Dendritic cell treated with granulocyte-macrophage colony-stimulating factor and Interleukin-4, amounts not matched to agents 40 ng/mL and 50 ng/mL, for 4 days (primary cell): ENCODE measurements around the gene TERT.
"Not testable (repeated sequence)": the region's sequence is repeated elsewhere in the genome, so short reads cannot be mapped to it uniquely, and the experiment has no call there.

ENCODE experiments used
- H3K27ac Mint-ChIP-seq: one replicate; pipeline ENCODE4 v1.8.0; 2022; ENCODE audit warnings: mild to moderate bottlenecking, mixed read lengths
- H3K27me3 Mint-ChIP-seq: one replicate; pipeline ENCODE4 v1.8.0; 2022; ENCODE audit warnings: mild to moderate bottlenecking, mixed read lengths
- H3K36me3 Mint-ChIP-seq: one replicate; pipeline ENCODE4 v1.8.0; 2022; ENCODE audit warnings: low read depth, mixed read lengths
- H3K4me1 Mint-ChIP-seq: one replicate; pipeline ENCODE4 v1.8.0; 2022; ENCODE audit warnings: low read depth, mixed read lengths
- H3K4me3 Mint-ChIP-seq: one replicate; pipeline ENCODE4 v1.8.0; 2022; ENCODE audit warnings: mild to moderate bottlenecking, moderate library complexity, mixed read lengths
- H3K9me3 Mint-ChIP-seq: one replicate; pipeline ENCODE4 v1.8.0; 2022; ENCODE audit warnings: mixed read lengths
- intact Hi-C: fragments of 100-400 bp; cut with micrococcal nuclease; formaldehyde crosslinking; loops from one replicate; pipeline ENCODE4 v1.15.0; 2022

Gene TERT

GRCh38 chr5:1288439-1289335 lies 6.2 kb downstream of the TERT start:
- H3K4me3 Mint-ChIP-seq: no peak overlapping the region

GRCh38 chr5:1285883-1286291 lies 9.0 kb downstream of the TERT start:
- no peak overlapping the region for H3K4me3 Mint-ChIP-seq
- H3K27ac Mint-ChIP-seq: no peak overlapping the region
- peaks cover 11% of the 10 kb centered on the region for H3K9me3 Mint-ChIP-seq
- H3K36me3 Mint-ChIP-seq: no peaks in the 10 kb centered on the region
- H3K4me1 Mint-ChIP-seq: no peaks in the 10 kb centered on the region
- no peaks in the 10 kb centered on the region for H3K27me3 Mint-ChIP-seq
- intact Hi-C loops: no loop called here

More at GRCh38 chr5:1288439-1289335, 6.2 kb downstream of the TERT start:
- no peaks in the 10 kb centered on the region for H3K36me3 Mint-ChIP-seq
- H3K9me3 Mint-ChIP-seq: peaks cover 11% of the 10 kb centered on the region
- intact Hi-C loops: no loop called here
- no peaks in the 10 kb centered on the region for H3K4me1 Mint-ChIP-seq
- H3K27me3 Mint-ChIP-seq: peaks cover 3% of the 10 kb centered on the region
- no peak overlapping the region for H3K27ac Mint-ChIP-seq

- H3K27me3 Mint-ChIP-seq: no peaks in the 10 kb centered on the region
- no peak overlapping the region for H3K27ac Mint-ChIP-seq
- intact Hi-C loops: no loop called here
- no peak overlapping the region for H3K4me3 Mint-ChIP-seq
- no peaks in the 10 kb centered on the region for H3K4me1 Mint-ChIP-seq
- H3K36me3 Mint-ChIP-seq: no peaks in the 10 kb centered on the region
- H3K9me3 Mint-ChIP-seq: peaks cover 11% of the 10 kb centered on the region
Measured at GRCh38 chr5:1285141-1285540, 9.7 kb downstream of the TERT start.

- H3K4me1 Mint-ChIP-seq, intact Hi-C loops, H3K36me3 Mint-ChIP-seq, H3K4me3 Mint-ChIP-seq, H3K27me3 Mint-ChIP-seq, H3K27ac Mint-ChIP-seq: not testable (repeated sequence)
- peaks cover 11% of the 10 kb centered on the region for H3K9me3 Mint-ChIP-seq
Measured at GRCh38 chr5:1284336-1284970, 10.4 kb downstream of the TERT start.

GRCh38 chr5:1283729-1284041 lies 11.2 kb downstream of the TERT start:
- H3K4me3 Mint-ChIP-seq, intact Hi-C loops, H3K27me3 Mint-ChIP-seq, H3K36me3 Mint-ChIP-seq, H3K27ac Mint-ChIP-seq, H3K4me1 Mint-ChIP-seq: not testable (repeated sequence)
- H3K9me3 Mint-ChIP-seq: peaks cover 15% of the 10 kb centered on the region

- H3K9me3 Mint-ChIP-seq: peaks cover 15% of the 10 kb centered on the region
- H3K4me3 Mint-ChIP-seq, H3K27ac Mint-ChIP-seq, intact Hi-C loops, H3K27me3 Mint-ChIP-seq, H3K36me3 Mint-ChIP-seq, H3K4me1 Mint-ChIP-seq: not testable (repeated sequence)
Measured at GRCh38 chr5:1282993-1283728, 11.7 kb downstream of the TERT start.

GRCh38 chr5:1282131-1282992 lies 12.5 kb downstream of the TERT start:
- Mint-ChIP-seq H3K4me1 (no peaks in the 10 kb centered on the region), H3K4me3 (no peak overlapping the region), H3K27ac (no peak overlapping the region), H3K36me3 (no peaks in the 10 kb centered on the region), H3K9me3 (peaks cover 18% of the 10 kb centered on the region), H3K27me3 (no peaks in the 10 kb centered on the region)
- intact Hi-C loops: no loop called here

- Mint-ChIP-seq H3K27ac (no peak overlapping the region), H3K27me3 (no peaks in the 10 kb centered on the region), H3K4me1 (no peaks in the 10 kb centered on the region), H3K4me3 (no peak overlapping the region), H3K36me3 (no peaks in the 10 kb centered on the region), H3K9me3 (peaks cover 21% of the 10 kb centered on the region)
- intact Hi-C loops: no loop called here
Measured at GRCh38 chr5:1281038-1281882, 13.6 kb downstream of the TERT start.

- Mint-ChIP-seq H3K36me3 (no peaks in the 10 kb centered on the region), H3K4me1 (no peaks in the 10 kb centered on the region), H3K4me3 (no peak overlapping the region), H3K27me3 (no peaks in the 10 kb centered on the region), H3K9me3 (peaks cover 21% of the 10 kb centered on the region), H3K27ac (no peak overlapping the region)
- intact Hi-C loops: no loop called here
Measured at GRCh38 chr5:1280177-1281037, 14.5 kb downstream of the TERT start.

GRCh38 chr5:1279443-1280151 lies 15.3 kb downstream of the TERT start:
- Mint-ChIP-seq H3K27ac (no peak overlapping the region), H3K4me1 (no peaks in the 10 kb centered on the region), H3K9me3 (peaks cover 21% of the 10 kb centered on the region), H3K27me3 (no peaks in the 10 kb centered on the region), H3K36me3 (no peaks in the 10 kb centered on the region), H3K4me3 (no peak overlapping the region)
- intact Hi-C loops: no loop called here

- Mint-ChIP-seq H3K27me3 (no peaks in the 10 kb centered on the region), H3K4me1 (no peaks in the 10 kb centered on the region), H3K4me3 (no peak overlapping the region), H3K9me3 (peaks cover 21% of the 10 kb centered on the region), H3K36me3 (no peaks in the 10 kb centered on the region), H3K27ac (no peak overlapping the region)
- intact Hi-C loops: no loop called here
Measured at GRCh38 chr5:1278656-1279442, 16.0 kb downstream of the TERT start.
